ENCODE results near the gene DNAJC24. TPM values are rescaled to one million over a fixed set of nuclear protein-coding genes. Genes with fewer than 3 reads are reported as not detected.

Gene DNAJC24
- total and polyA plus RNA-seq, 2 of the 4 experiments (the other 2 are of a cell fraction): 8.2 to 8.9 TPM

DNA sequence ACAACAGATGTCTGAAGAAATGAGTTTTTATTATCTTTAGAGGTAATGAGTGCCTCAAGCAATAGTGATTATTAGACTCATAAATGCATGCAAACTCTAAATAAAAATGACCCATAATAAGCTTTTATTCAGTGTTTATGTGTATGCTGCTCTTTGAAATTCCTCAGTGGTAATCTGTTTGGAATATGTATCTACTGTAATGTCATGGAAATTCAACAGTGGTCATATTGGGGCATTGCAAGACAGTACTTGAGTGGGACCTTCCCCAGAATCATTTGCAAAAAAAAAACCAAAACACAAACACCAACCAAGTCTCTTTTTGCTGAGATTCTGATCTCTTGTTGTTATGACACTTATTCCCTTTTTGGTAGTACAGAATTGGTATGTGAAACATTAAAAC lies 35.0 kb downstream of the DNAJC24 start:
- no peak for DNase-seq
- no peak overlapping the region for H4K5ac ChIP-seq (ENCODE audit: low read depth, low read length)
- H3K14ac ChIP-seq (replicated peaks; ENCODE audit: low read depth, low read length): no peak overlapping the region
- CTCF ChIA-PET: interaction anchor here (0.6 to 1.0 kb wide), 2 partner anchors 140 to 554 kb away, joined by 3 to 5 read pairs; no protein-coding TSS in a partner anchor
- no peak overlapping the region for H2BK20ac ChIP-seq (ENCODE audit: low read depth, low read length)
- no peak overlapping the region for H3K4me3 ChIP-seq (ENCODE audit: insufficient read depth, low read depth, low read length)
- POLR2A ChIA-PET (ENCODE audit: unreplicated experiment): no interaction called here
- BruUV-seq (replicated peaks): no TSS peak
- no peak overlapping the region for H2AFZ ChIP-seq (replicated peaks; ENCODE audit: low read length, poor library complexity)
- TF ChIP-seq, protein P1, sequence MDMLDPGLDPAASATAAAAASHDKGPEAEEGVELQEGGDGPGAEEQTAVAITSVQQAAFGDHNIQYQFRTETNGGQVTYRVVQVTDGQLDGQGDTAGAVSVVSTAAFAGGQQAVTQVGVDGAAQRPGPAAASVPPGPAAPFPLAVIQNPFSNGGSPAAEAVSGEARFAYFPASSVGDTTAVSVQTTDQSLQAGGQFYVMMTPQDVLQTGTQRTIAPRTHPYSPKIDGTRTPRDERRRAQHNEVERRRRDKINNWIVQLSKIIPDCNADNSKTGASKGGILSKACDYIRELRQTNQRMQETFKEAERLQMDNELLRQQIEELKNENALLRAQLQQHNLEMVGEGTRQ (IDR thresholded peaks at IDR 0.05; ENCODE audit: low read depth, low read length): no peak
- TF ChIP-seq RCOR1 (IDR thresholded peaks at IDR 0.05; ENCODE audit: insufficient replicate concordance, low read length) (no peak), RAD21 (IDR thresholded peaks at IDR 0.05; ENCODE audit: low read length) (no peak), CHD1 (IDR thresholded peaks at IDR 0.05; ENCODE audit: low read depth, low read length) (no peak), FOS (IDR thresholded peaks at IDR 0.05; ENCODE audit: low read depth, low read length) (no peak), NFE2L2 (IDR thresholded peaks at IDR 0.05; ENCODE audit: low read depth, low read length) (no peak), RFX5 (IDR thresholded peaks at IDR 0.05; ENCODE audit: low read depth, low read length) (no peak), POLR2A (IDR thresholded peaks at IDR 0.05; ENCODE audit: low read depth, low read length) (no peak)
- dilution Hi-C loops (cut with HindIII; ENCODE audit: low sequenced_read_pairs, unreplicated experiment): no loop called here
- no peaks in the 10 kb centered on the region for H3K9me3 ChIP-seq (ENCODE audit: control insufficient read depth, insufficient read depth, low read length)
- no peak overlapping the region for H3K4me2 ChIP-seq (ENCODE audit: low read depth, low read length)
- H3K79me1 ChIP-seq (ENCODE audit: low read depth in 1 of 2, low read length in 2 of 2): peaks cover 2 to 3% of the 10 kb centered on the region in 2 experiments; a peak in 1 of 4 replicates
- H3K27ac ChIP-seq (ENCODE audit: insufficient read depth, low read length): no peak overlapping the region
- intact Hi-C loops (cut with micrococcal nuclease): no loop called here
- H3K9ac ChIP-seq (ENCODE audit: low read depth, low read length): no peak overlapping the region
- no peak overlapping the region for H3K23ac ChIP-seq (ENCODE audit: low read depth, low read length)
- H3K18ac ChIP-seq (ENCODE audit: low read depth, low read length): no peak overlapping the region
- no peak overlapping the region for H2BK15ac ChIP-seq (ENCODE audit: low read depth, low read length)
- no peaks in the 10 kb centered on the region for H3K36me3 ChIP-seq (ENCODE audit: control insufficient read depth, insufficient read depth, low read length)
- no peaks in the 10 kb centered on the region for H4K20me1 ChIP-seq (ENCODE audit: insufficient read depth, low read length)
- no peak overlapping the region for H3K56ac ChIP-seq (ENCODE audit: extremely low read depth, insufficient read depth, low read length)
- in situ Hi-C loops (cut with MboI; ENCODE audit: low sequenced_read_pairs): no loop called here
- no peaks in the 10 kb centered on the region for H3K9me1 ChIP-seq (ENCODE audit: insufficient read depth, low read length)
- no peaks in the 10 kb centered on the region for H3K4me1 ChIP-seq (ENCODE audit: control insufficient read depth, insufficient read depth, low read length)
- H4K8ac ChIP-seq (ENCODE audit: low read depth in 2 of 2, low read length in 2 of 2): no peak overlapping the region
- no peak for ATAC-seq (ENCODE audit: low read depth)
- no peak overlapping the region for H2AK5ac ChIP-seq (ENCODE audit: low read depth, low read length)
- H3K27me3 ChIP-seq (ENCODE audit: control insufficient read depth, insufficient read depth, low read length): no peaks in the 10 kb centered on the region
- H3K4ac ChIP-seq (ENCODE audit: low read depth, low read length): no peak overlapping the region
- no peak overlapping the region for H2BK5ac ChIP-seq (ENCODE audit: low read depth, low read length, poor library complexity, severe bottlenecking)
- no peak overlapping the region for H2BK120ac ChIP-seq (ENCODE audit: low read depth, low read length)
- no peak overlapping the region for H2AK9ac ChIP-seq (replicated peaks; ENCODE audit: low read depth, low read length, poor library complexity)
- no peak overlapping the region for H4K91ac ChIP-seq (ENCODE audit: insufficient read depth, low read depth, low read length)

All from IMR-90 (cell line).